PFSK-1 (cell line): ENCODE results near the gene HYLS1.

Experiments
- POLR2AphosphoS5 ChIP-seq: IDR thresholded peaks from 2 replicates; pipeline ENCODE4 v1.6.1; 2012; ENCODE audit warnings: low read depth, mild to moderate bottlenecking, control low read depth, low read length, moderate library complexity
- REST ChIP-seq, 2 experiments: IDR thresholded peaks; 2 replicates each; pipeline versions ENCODE4 v1.6.1 to v1.8.0; 2011 to 2012; ENCODE audit warnings: low read depth in 2 of 2, low read length in 2 of 2, control low read depth in 1 of 2, inconsistent platforms in 1 of 2, mild to moderate bottlenecking in 1 of 2, moderate library complexity in 1 of 2; ENCODE audit not compliant: insufficient read depth in 1 of 2

GRCh38 chr11:125925804-125926203 is 38.3 kb downstream of the HYLS1 start:
- TF ChIP-seq REST (IDR thresholded peaks at IDR 0.05; ENCODE audit: insufficient read depth in 1 of 2, low read depth in 2 of 2, low read length in 2 of 2) (no peak), POLR2AphosphoS5 (no peak)
